ENCODE results near the gene CES3. TPM values are rescaled to one million over a fixed set of nuclear protein-coding genes. Genes with fewer than 3 reads are reported as not detected.
"Not testable (repeated sequence)": the region's sequence is repeated elsewhere in the genome, so short reads cannot be mapped to it uniquely, and the experiment has no call there.

The CES3 gene
- total RNA-seq, 1 experiment from 2014 or later = 0.53 TPM

DNA sequence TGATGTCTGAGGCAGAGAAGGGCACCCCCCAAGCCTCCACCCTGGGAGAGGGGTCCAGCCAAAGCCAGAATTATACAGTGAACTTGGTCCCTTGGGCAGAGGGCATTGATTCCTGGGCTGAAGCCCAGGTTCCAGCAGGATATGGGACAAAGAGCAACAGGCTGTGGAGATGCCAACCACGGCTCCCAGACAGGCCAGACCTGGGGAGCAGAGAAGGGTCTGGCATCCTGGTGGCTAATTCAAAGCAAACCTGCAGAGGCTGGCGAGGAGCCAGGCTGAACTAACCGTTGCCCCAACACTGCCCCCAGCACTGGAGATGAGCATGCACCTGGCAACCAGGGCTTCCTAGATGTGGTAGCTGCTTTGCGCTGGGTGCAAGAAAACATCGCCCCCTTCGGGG, 3.0 kb downstream of the CES3 start:
- DNase-seq (ENCODE audit: low read depth) = no peak

DNA sequence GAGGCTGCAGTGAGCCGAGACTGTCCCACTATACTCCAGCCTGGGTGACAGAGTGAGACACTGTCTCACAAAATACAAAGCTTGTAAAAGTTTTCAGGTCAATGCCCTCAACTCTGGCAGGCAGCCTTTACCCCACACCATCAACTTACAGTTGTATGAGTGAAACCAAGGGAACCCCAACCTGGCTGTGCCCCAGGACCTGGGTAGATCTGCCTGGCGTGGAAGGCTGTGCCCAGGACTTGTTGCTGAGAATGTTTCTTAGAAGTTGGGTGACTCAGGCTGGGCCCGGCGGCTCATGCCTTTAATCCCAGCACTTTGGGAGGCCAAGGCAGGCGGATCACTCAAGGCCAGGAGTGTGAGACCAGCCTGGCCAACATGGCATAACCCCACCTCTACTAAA, 7.8 kb downstream of the CES3 start:
- no peak for DNase-seq (ENCODE audit: low read depth)

DNA sequence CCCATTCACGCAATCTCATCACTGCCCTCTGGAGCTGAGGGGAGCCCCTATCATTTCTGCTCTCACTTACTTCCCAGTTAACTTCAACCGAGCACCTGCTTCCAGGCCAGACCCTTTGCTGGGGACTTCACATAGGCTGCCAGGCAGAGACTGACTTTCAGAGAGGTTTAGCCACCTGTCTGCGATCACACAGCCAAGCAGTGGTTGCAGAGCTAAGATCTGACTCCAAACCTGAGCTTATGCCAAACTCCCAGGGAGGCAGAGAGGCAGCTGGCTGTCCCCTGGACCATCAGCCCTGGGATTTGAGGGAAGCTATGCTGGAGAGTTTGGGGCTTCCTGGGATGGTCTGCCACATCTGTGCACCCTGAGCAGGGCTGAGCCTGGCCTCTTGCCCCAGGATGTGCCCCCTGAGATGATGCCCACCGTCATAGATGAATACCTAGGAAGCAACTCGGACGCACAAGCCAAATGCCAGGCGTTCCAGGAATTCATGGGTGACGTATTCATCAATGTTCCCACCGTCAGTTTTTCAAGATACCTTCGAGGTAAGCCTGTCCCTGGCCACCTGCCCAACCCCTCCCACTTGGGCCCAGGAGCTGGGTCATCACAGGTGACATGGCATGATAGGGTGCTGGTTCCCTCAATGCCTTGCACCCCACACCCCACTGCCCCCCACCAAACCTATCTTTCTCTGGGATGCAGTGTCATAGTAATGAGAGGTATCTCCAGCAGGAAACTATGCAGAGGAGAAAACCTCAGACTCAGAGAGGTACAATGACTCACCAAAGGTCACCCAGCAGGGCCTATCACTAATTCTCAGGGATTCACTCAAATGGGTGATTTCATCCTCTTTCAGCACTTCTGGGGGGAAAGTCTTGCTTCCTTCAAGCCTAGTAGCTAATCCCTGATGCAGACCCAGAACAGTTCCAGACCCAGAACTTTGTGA, 10.0 kb downstream of the CES3 start:
- DNase-seq (ENCODE audit: low read depth) = peak; percentile 76

DNA sequence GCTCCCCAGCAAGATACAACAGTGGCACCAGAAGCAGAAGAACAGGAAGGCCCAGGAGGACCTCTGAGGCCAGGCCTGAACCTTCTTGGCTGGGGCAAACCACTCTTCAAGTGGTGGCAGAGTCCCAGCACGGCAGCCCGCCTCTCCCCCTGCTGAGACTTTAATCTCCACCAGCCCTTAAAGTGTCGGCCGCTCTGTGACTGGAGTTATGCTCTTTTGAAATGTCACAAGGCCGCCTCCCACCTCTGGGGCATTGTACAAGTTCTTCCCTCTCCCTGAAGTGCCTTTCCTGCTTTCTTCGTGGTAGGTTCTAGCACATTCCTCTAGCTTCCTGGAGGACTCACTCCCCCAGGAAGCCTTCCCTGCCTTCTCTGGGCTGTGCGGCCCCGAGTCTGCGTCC, 11.9 kb downstream of the CES3 start:
- DNase-seq (ENCODE audit: low read depth) = no peak

DNA sequence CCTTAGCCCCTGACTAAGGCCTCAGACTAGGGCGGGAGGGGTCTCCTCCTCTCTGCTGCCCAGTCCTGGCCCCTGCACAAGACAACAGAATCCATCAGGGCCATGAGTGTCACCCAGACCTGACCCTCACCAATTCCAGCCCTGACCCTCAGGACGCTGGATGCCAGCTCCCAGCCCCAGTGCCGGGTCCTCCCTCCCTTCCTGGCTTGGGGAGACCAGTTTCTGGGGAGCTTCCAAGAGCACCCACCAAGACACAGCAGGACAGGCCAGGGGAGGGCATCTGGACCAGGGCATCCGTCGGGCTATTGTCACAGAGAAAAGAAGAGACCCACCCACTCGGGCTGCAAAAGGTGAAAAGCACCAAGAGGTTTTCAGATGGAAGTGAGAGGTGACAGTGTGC, 12.7 kb downstream of the CES3 start:
- no peak for DNase-seq (ENCODE audit: low read depth)

DNA sequence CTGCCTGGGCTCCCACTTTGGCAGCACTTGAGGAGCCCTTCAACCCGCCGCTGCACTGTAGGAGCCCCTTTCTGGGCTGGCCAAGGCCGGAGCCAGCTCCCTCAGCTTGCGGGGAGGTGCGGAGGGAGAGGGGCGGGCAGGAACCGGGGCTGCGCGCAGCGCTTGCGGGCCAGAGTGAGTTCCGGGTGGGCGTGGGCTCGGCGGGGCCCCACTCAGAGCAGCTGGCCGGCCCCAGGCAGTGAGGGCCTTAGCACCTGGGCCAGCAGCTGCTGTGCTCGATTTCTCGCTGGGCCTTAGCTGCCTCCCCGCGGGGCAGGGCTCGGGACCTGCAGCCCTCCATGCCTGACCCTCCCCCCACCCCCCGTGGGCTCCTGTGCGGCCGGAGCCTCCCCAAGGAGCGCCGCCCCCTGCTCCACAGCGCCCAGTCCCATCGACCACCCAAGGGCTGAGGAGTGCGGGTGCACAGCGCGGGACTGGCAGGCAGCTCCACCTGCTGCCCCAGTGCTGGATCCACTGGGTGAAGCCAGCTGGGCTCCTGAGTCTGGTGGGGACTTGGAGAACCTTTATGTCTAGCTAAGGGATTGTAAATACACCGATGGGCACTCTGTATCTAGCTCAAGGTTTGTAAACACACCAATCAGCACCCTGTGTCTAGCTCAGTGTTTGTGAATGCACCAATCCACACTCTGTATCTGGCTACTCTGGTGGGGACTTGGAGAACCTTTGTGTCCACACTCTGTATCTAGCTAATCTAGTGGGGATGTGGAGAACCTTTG, 13.3 kb downstream of the CES3 start:
- not testable (repeated sequence) for DNase-seq (ENCODE audit: low read depth)

DNA sequence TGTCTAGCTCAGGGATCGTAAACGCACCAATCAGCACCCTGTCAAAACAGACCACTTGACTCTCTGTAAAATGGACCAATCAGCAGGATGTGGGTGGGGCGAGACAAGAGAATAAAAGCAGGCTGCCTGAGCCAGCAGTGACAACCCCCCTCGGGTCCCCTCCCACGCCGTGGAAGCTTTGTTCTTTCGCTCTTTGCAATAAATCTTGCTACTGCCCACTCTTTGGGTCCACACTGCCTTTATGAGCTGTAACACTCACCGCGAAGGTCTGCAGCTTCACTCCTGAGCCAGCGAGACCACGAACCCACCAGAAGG, 13.8 kb downstream of the CES3 start:
- not testable (repeated sequence) for DNase-seq (ENCODE audit: low read depth)

DNA sequence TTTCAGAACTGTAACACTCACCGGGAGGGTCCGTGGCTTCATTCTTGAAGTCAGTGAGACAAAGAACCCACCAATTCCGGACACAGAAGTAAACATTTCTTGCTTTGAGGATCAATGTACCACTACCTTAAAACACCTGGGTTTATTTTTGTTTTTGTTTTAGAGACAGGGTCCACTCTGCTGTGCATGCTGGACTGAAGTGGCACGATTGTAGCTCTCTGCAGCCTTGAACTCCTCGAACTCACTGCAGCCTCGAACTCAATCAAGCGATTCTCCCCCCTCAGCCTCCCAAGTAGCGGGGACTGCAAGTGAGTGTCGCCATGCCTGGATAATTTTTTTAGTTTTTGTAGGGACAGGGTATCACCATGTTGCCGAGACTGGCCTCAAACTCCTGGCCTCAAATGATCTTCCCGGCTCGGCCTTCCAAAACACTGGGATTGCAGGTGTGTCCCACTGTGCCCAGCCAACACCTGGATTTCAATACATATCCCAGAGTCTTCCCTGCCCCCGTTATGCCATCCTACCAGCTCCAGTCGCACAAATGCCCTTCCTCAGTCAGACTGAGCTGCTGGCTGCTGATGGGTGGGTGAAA, 14.3 kb downstream of the CES3 start:
- DNase-seq (ENCODE audit: low read depth) = no peak

DNA sequence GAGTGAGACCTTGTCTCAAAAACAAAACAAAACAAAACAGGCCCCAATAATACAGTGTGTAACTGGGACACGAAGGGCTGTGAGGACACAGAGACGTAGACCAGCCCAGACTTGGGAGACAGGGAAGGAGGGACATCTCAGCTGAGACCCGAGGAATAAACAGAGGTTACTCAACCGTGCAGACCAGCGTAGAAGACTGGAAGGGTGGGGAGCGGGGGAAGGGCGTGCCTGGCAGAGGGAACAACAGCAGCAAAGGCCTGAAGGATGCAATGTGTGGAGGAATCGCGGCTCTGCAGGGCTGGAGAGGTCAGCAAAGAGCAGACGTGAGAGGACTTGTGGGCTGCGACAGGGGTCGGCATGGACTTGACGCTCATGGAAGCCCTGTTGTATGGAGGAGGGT, 15.7 kb downstream of the CES3 start:
- no peak for DNase-seq (ENCODE audit: low read depth)

DNA sequence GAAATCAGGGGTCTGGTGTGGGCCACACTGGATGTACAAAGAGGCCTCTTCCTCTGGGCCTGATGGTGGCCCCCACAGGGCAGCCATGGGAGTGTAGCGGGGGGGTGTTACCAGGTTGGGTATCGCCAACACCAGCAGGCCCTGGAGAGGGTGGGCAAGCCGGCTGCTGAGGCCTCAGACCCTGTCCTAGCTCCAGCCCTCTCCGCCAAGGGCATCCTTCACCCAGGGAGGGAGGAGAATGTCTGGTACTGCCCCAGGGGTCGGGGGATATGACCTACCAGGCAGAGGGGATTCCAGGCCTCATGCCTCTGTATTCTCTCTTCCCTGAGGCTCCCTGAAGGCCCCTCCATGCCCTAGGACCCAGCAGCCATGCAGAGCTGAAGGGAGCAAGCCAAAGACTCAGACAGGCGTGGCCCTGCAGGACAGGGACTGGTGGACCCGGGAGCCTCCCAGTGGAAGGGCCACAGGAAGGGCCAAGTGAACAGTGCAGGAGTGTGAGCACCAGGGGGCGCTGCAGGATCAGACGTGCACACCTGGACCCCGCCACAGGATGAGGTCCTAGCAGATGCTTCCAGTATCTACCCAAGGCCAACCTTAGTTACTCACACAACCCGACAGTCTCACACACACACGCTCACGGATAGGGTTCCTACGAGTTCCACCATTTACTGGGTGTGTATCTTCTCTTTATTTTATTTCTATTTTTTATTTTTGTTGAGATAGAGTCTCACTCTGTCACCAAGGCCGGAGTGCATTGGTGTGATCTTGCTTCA, 16.5 kb downstream of the CES3 start:
- DNase-seq (ENCODE audit: low read depth) = peak; percentile 77

DNA sequence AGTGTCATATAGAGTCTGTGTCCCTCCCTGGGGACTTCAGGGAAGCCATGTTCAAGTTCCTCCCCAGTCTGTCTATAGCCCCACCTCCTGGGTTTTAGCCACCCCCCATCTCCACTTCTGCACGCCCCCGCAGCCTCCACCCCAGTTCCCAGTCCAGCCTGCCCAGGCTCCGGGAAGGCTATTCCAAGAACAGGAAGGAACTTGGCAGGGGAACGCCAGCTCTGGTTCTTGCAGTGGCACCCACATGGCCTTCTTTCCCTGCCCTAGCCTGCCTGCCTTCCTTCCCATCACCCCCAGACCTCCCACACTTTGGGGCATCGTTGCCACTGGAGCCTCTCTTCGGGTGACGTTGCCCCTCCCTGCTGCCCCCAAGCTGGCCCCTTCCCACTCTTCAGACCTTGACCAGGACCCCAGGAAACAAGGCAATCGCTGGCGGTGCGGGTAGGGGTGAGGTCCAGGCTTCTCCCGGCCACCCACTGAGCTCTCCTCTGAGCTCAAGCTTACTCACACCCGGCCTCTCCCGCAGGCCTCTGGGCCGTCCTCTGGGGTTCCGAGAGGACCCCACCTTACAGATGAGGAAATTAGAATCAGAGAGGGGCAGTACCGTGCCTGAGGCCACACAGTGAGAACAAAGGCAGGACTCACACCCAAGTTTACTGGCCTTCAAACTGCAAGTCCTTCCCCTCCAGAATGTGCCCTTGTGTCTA, 18.1 kb downstream of the CES3 start:
- DNase-seq (ENCODE audit: low read depth) = peak; percentile 35

DNA sequence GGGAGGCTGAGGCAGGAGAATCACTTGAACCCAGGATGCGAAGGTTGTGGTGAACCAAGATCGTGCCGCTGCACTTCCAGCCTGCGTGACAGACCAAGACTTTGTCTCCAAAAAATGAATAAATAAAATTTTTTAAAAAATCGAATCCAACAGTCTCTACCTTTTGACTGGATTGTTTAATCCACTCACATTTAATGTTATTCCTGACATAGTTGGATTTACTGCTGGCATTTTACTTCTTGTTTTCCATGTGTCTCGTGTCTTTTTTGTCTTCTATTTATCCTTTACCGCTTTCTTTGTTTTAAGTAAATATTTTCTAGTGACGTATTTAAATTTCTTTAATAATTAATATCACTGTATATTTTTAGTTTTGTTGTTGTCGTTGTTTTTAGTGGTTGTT, 22.0 kb downstream of the CES3 start:
- no peak for DNase-seq (ENCODE audit: low read depth)

DNA sequence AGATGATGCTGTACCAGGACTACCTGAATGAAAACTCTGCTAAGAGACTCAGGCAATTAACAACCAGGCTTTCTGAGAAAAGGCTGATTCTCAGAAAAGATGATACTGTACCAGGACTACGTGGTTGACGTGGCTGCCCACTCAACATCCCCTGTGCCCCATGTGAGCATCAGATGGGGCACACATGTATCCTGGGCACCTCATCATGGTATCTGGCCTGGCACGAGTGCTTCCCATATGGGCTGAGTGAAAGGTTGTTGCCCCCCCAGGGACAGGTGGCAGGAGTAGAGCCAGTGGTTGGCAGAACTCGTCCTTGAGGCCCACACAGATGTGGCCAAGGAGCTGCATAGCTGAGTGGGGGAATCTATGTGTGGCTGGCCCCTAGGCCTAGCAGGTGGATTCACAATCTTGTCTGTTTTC, 23.8 kb downstream of the CES3 start:
- DNase-seq (ENCODE audit: low read depth) = no peak

DNA sequence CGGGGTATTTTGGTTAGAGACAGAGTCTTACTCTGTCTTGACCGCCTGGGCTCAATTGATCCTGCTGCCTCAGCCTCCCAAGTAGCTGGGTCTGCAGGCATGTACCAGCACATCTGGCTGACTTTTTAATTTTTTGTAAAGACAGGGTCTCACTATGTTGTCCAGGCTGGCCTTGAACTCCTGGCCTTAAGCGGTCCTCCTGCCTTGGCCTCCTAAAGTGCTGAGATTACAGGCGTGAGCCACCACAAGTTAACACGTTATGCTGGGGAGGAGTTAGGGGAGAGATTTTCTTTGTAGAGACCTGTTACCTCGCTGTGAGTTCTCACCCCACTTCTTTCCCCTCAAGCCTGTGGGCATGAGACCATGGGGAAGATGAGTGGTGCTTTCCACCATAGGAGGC, 25.5 kb downstream of the CES3 start:
- no peak for DNase-seq (ENCODE audit: low read depth)

DNA sequence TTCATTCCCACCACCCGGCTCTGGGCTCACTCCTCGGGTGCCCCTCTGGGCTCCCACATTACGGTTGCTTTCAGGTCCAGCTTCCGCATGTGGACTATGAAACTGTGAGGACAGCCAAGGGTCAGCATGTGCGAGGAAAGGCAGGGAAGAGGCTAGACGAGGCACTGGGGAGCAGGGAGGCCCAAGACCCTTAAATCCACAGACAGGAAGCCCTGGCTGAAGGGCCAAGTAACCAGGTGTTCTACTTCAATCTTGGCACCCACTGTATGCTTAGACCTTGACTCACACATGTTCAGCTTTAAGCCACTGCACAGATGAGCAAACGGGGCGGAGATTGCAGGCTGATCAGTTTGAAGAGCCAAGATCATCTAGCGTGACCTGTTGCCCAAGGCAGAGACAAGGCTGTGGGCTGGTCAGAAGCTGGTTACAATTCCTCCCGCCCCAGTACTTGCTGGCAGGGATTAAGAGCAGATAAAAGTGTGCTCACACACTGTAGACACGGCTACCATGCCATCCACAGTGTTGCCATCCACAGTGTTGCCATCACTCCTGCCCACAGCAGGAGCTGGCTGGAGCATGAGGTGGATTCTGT, 27.2 kb downstream of the CES3 start, which contains the start of gene CES4A:
TSS of gene CES4A (plus strand) at position 393 of the 592 bp plus-strand sequence. CDS start at position 577, 184 bp downstream.
- no peak for DNase-seq (ENCODE audit: low read depth)

DNA sequence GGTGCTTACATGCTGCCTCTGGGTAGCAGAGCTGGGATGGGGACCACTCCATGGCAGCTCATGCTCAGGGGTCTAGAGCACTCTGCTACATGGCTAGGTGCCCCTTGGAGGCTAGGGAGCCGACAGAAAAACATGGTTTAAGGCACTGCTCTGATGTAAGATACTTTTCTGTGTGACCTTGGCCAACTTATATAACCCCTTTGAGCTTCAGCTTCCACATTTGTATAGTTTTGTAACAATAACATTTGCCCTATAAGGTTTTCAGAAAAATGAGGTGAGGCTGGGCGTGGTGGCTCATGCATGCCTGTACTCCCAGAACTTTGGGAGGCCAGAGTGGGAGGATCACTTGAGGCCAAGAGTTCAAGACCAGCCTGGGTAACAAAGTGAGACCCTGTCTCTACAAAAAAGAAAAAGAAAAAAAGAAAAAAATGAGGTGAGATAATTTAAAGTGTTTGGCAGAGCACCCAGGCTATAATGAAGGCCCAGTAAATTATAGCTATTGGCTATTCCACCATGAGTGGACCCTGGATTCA, 30.5 kb downstream of the CES3 start:
- no peak for DNase-seq (ENCODE audit: low read depth)

DNA sequence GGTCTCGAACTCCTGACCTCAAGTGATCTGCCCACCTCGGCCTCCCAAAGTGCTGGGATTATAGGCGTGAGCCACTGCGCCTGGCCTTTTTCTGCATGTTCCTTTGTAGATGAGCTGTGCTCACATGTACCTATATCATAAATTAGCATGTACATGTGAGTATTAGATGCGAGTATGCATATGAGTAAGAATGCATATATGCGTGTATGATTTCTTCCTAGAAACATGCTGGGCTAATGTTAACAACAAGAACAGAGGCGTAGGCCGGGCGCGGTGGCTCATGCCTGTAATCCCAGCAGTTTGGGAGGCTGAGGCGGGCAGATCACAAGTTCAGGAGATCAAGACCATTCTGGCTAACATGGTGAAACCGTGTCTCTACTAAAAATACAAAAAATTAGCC, 32.5 kb downstream of the CES3 start:
- DNase-seq (ENCODE audit: low read depth) = not testable (repeated sequence)

DNA sequence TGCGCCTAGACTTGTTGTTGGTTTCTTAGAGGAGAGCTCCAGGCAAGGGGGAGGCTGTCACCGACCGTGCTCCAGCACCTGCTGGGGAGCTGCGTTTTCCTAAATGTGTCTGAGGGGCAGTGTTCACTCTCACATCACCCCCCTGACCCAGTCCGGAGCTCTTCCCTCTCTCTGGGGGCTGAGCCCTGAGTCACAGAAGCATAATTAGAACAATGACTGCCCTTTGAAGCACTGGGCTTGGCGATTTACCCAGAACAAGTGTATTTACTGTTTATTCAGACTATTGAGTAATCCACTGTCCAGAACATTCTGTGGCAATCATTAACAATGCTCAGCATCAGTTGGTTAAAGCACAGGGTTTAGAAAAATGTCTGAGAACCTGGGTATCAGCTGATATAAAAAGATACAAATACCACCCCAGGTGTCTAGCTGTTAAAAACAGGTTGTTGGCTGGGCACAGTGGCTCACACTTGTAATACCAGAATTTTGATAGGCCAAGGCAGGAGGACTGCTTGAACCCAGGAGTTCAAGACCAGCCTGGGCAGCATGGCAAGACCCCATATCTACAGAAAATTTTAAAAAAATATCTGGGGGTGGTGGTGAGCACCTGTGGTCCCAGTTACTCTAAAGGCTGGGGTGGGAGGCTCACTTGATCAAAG, 35.4 kb downstream of the CES3 start:
- DNase-seq (ENCODE audit: low read depth) = peak; percentile 36

DNA sequence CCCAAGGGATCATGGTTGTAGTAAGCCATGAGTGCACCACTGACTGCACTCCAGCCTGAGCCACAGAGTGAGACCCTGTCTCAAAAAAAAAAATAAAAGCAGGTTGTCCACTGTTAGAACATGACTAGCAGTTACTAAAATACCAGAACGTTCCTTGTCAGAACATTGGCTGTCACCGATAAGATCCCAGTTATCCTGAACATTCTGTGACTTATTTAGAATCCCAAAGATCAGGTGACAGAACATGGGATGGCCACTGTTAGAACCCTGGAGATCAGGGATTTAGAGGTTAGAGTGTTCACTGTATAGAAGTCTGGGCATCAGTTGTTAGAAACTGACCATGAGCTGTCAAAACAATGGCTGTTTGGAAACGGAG, 35.9 kb downstream of the CES3 start:
- no peak for DNase-seq (ENCODE audit: low read depth)
